Astrocyte (in vitro differentiated cells and primary cell): Measurements from ENCODE around the gene ASMTL.

Experiments
- CTCF ChIP-seq: IDR thresholded peaks from 2 replicates; pipeline ENCODE4 v1.5.1; 2011; ENCODE audit warnings: low read depth, mild to moderate bottlenecking, inconsistent platforms, low read length, moderate library complexity; ENCODE audit not compliant: insufficient read depth
- EZH2 ChIP-seq: IDR thresholded peaks from 2 replicates; pipeline ENCODE4 v1.6.1; 2012; ENCODE audit warnings: mild to moderate bottlenecking, low read length, inconsistent platforms; ENCODE audit not compliant: insufficient read depth

- no peak for TF ChIP-seq CTCF
- no peak for TF ChIP-seq EZH2
Measured at GRCh38 chrX:1397441-1398270, 55.1 kb downstream of the ASMTL start.
